OCI-LY7 (cell line): ENCODE data around the gene GNAI2. TPM values are rescaled to one million over a fixed set of nuclear protein-coding genes. Genes with fewer than 3 reads are reported as not detected.

Source experiments
- BruUV-seq: library from RNA; stranded (reverse); fragments of 400-500 nt; replicated peaks from 2 replicates; lab custom pipeline; 2021; lab: Mats Ljungman, UMichigan
- CTCF ChIA-PET: fragments of 300-600 bp; sonication (Branson Sonifier 250); formaldehyde crosslinking; loops from one replicate; lab custom pipeline; 2022; ENCODE audit warnings: antibody characterized with exemption; ENCODE audit not compliant: unreplicated experiment; lab: Charles Lee
- POLR2A ChIA-PET: fragments of 300-600 bp; sonication (Branson Sonifier 250); formaldehyde crosslinking; loops from one replicate; lab custom pipeline; 2022; ENCODE audit warnings: antibody characterized with exemption; lab: Charles Lee
- DNase-seq: peaks from one replicate; pipeline ENCODE4 v3.0.0-alpha.2; 2015; ENCODE audit warnings: low spot score
- H2AFZ ChIP-seq: fragments of 200-600 bp; sonication (generic), shearing (Covaris generic); 2 replicates; pipeline ENCODE4 v1.6.1; 2014; ENCODE audit warnings: mild to moderate bottlenecking, antibody characterized with exemption, low read length, moderate library complexity
- H3K27ac ChIP-seq: fragments of 200-600 bp; sonication (generic); 2 replicates; pipeline ENCODE4 v1.5.1; 2014; ENCODE audit warnings: mixed run types, low read depth, mild to moderate bottlenecking, moderate library complexity, low read length, inconsistent platforms; ENCODE audit not compliant: poor library complexity, severe bottlenecking
- H3K36me3 ChIP-seq: fragments of 200-600 bp; sonication (generic); 2 replicates; pipeline ENCODE4 v1.6.1; 2014; ENCODE audit warnings: mild to moderate bottlenecking, antibody characterized with exemption, low read length, moderate library complexity, mixed read lengths; ENCODE audit not compliant: insufficient read depth
- H3K4me1 ChIP-seq: fragments of 200-600 bp; sonication (generic); 2 replicates; pipeline ENCODE4 v1.5.1; 2014; ENCODE audit warnings: mild to moderate bottlenecking, low read length; ENCODE audit not compliant: insufficient read depth, poor library complexity, severe bottlenecking
- H3K4me2 ChIP-seq: fragments of 200-600 bp; sonication (generic); 2 replicates; pipeline ENCODE4 v1.6.1; 2014; ENCODE audit warnings: mild to moderate bottlenecking, low read length
- H3K4me3 ChIP-seq: fragments of 200-600 bp; sonication (generic); 2 replicates; pipeline ENCODE4 v1.5.1; 2014; ENCODE audit warnings: mild to moderate bottlenecking, low read depth, low read length; ENCODE audit not compliant: poor library complexity, severe bottlenecking
- H3K79me2 ChIP-seq: fragments of 200-600 bp; sonication (generic); 2 replicates; pipeline ENCODE4 v1.6.1; 2016; ENCODE audit warnings: low read depth, mild to moderate bottlenecking, low read length, moderate library complexity, mixed read lengths; ENCODE audit not compliant: insufficient read depth
- H3K9me2 ChIP-seq: fragments of 200-600 bp; sonication (generic); 2 replicates; pipeline ENCODE4 v1.6.1; 2016; ENCODE audit warnings: mild to moderate bottlenecking, low read length, mixed read lengths; ENCODE audit not compliant: insufficient read depth
- H3K9me3 ChIP-seq: fragments of 200-600 bp; sonication (generic); 2 replicates; pipeline ENCODE4 v1.6.1; 2014; ENCODE audit warnings: mild to moderate bottlenecking, mixed run types, low read length, mixed read lengths
- H4K20me1 ChIP-seq: fragments of 200-600 bp; sonication (generic); 2 replicates; pipeline ENCODE4 v1.6.1; 2014; ENCODE audit warnings: mild to moderate bottlenecking, antibody characterized with exemption, low read length, moderate library complexity, mixed read lengths; ENCODE audit not compliant: insufficient read depth
- EZH2phosphoT487 ChIP-seq: fragments of 200-600 bp; sonication (generic); IDR thresholded peaks from 2 replicates; pipeline ENCODE4 v1.6.1; 2018; ENCODE audit warnings: low read depth, borderline replicate concordance, mild to moderate bottlenecking, mixed run types, antibody characterized with exemption, low read length, moderate library complexity, mixed read lengths
- intact Hi-C: fragments of 100-400 bp; cut with micrococcal nuclease; formaldehyde crosslinking; loops from one replicate; pipeline ENCODE4 v1.10.0; 2022; ENCODE audit not compliant: unreplicated experiment
- total RNA-seq, 2 experiments: library from RNA; depleted of rRNA in 1 of 2; stranded (reverse); fragments of >200 nt in 1 of 2; shearing (Covaris generic) in 1 of 2; gene quantifications; 2 replicates each; pipeline ENCODE4 v1.2.3, GENCODE V29; 2014 to 2022
- TF ChIP-seq, protein P1 (sequence below): fragments of 200-600 bp; sonication (generic); conservative IDR thresholded peaks from 2 replicates; pipeline ENCODE4 v1.5.1; 2014; ENCODE audit warnings: mild to moderate bottlenecking, antibody characterized with exemption, low read length, moderate library complexity, mixed read lengths

Gene GNAI2
- total RNA-seq, 2 experiments from 2014 or later = 190 to 256 TPM

- TF ChIP-seq EZH2phosphoT487 = no peak
- TF ChIP-seq, protein P1, sequence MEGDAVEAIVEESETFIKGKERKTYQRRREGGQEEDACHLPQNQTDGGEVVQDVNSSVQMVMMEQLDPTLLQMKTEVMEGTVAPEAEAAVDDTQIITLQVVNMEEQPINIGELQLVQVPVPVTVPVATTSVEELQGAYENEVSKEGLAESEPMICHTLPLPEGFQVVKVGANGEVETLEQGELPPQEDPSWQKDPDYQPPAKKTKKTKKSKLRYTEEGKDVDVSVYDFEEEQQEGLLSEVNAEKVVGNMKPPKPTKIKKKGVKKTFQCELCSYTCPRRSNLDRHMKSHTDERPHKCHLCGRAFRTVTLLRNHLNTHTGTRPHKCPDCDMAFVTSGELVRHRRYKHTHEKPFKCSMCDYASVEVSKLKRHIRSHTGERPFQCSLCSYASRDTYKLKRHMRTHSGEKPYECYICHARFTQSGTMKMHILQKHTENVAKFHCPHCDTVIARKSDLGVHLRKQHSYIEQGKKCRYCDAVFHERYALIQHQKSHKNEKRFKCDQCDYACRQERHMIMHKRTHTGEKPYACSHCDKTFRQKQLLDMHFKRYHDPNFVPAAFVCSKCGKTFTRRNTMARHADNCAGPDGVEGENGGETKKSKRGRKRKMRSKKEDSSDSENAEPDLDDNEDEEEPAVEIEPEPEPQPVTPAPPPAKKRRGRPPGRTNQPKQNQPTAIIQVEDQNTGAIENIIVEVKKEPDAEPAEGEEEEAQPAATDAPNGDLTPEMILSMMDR = peak; percentile 93
- H3K27ac ChIP-seq = no peak overlapping the region
- ChIA-PET POLR2A (no interaction called here), CTCF (interaction anchor here (0.6 kb wide), 1 partner anchor 8 kb away, joined by 3 read pairs; no protein-coding TSS in a partner anchor)
- peak overlapping the region; percentile 49 for H3K4me2 ChIP-seq
- H3K4me3 ChIP-seq = no peak overlapping the region
- peaks cover 5% of the 10 kb centered on the region for H3K4me1 ChIP-seq
- BruUV-seq = no TSS peak
- DNase-seq = peak; percentile 83
- no peak overlapping the region for H2AFZ ChIP-seq
- no peaks in the 10 kb centered on the region for H4K20me1 ChIP-seq
- H3K79me2 ChIP-seq = no peaks in the 10 kb centered on the region
- intact Hi-C loops = loop anchor here (1.0 to 2.0 kb wide), 3 partner anchors 46 to 152 kb away; no protein-coding TSS in a partner anchor
- H3K9me2 ChIP-seq = no peaks in the 10 kb centered on the region
- no peaks in the 10 kb centered on the region for H3K36me3 ChIP-seq
- no peaks in the 10 kb centered on the region for H3K9me3 ChIP-seq
Measured at GRCh38 chr3:50272911-50273688, 37.1 kb downstream of the GNAI2 start.

DNA sequence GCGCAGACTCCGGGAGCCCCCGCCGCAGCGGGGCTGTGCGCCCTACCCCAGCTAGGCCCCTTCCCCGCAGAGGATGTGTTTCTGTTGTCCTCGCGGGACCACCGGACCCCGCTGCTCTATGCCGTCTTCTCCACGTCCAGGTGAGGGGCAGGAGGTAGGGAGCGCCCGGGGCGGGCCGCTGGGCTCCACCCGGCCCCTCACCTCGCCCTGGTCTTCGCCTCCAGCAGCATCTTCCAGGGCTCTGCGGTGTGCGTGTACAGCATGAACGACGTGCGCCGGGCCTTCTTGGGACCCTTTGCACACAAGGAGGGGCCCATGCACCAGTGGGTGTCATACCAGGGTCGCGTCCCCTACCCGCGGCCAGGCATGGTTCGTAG lies 37.7 kb downstream of the GNAI2 start:
- ChIA-PET CTCF (interaction anchor here (0.6 kb wide), 1 partner anchor 9 kb away, joined by 3 read pairs; no protein-coding TSS in a partner anchor), POLR2A (no interaction called here)
- Histone ChIP-seq H3K4me2 (no peak overlapping the region), H3K27ac (no peak overlapping the region), H3K4me1 (peaks cover 5% of the 10 kb centered on the region), H3K9me3 (no peaks in the 10 kb centered on the region), H3K36me3 (no peaks in the 10 kb centered on the region), H4K20me1 (no peaks in the 10 kb centered on the region), H3K9me2 (no peaks in the 10 kb centered on the region), H2AFZ (no peak overlapping the region), H3K79me2 (no peaks in the 10 kb centered on the region), H3K4me3 (no peak overlapping the region)
- DNase-seq = no peak
- intact Hi-C loops = loop anchor here (1.0 to 2.0 kb wide), 4 partner anchors 46 to 153 kb away; no protein-coding TSS in a partner anchor
- BruUV-seq = no TSS peak
- TF ChIP-seq, protein P1 = no peak
- no peak for TF ChIP-seq EZH2phosphoT487
